SK-N-SH treated with all-trans-retinoic acid at 6 μM for 48 hours (cell line): ENCODE measurements around the gene KRTAP2-2.
"Not testable (repeated sequence)": the region's sequence is repeated elsewhere in the genome, so short reads cannot be mapped to it uniquely, and the experiment has no call there.

Source experiments
- ATAC-seq: fragments of 200-7000 bp; cut with Tn5 transposase; 3 replicates; pipeline ENCODE4 v1.9.1; 2020; ENCODE audit warnings: mild to moderate bottlenecking, moderate library complexity
- BACH2 ChIP-seq: fragments of 250-450 bp; sonication (Bioruptor Pico); IDR thresholded peaks from 2 replicates; pipeline ENCODE4 v1.9.0; 2021; ENCODE audit warnings: mild to moderate bottlenecking, borderline replicate concordance
- CREB5 ChIP-seq: fragments of 250-450 bp; sonication (Bioruptor Pico); IDR thresholded peaks from 2 replicates; pipeline ENCODE4 v1.5.1; 2020; ENCODE audit warnings: low read depth, mild to moderate bottlenecking, moderate library complexity
- CSDC2 ChIP-seq: fragments of 250-450 bp; sonication (Bioruptor Pico); IDR thresholded peaks from 2 replicates; pipeline ENCODE4 v1.5.0; 2020; ENCODE audit warnings: mild to moderate bottlenecking, moderate library complexity
- CSRNP3 ChIP-seq: fragments of 250-450 bp; sonication (Bioruptor Pico); IDR thresholded peaks from 2 replicates; pipeline ENCODE4 v1.5.1; 2021; ENCODE audit warnings: mild to moderate bottlenecking, moderate library complexity
- ESRRG ChIP-seq: fragments of 250-450 bp; sonication (Bioruptor Pico); IDR thresholded peaks from 2 replicates; pipeline ENCODE4 v1.6.1; 2021; ENCODE audit warnings: mild to moderate bottlenecking
- GLIS3 ChIP-seq: fragments of 250-450 bp; sonication (Bioruptor Pico); IDR thresholded peaks from 2 replicates; pipeline ENCODE4 v1.5.0; 2020; ENCODE audit warnings: mild to moderate bottlenecking, moderate library complexity
- ISL1 ChIP-seq: fragments of 250-450 bp; sonication (Bioruptor Pico); IDR thresholded peaks from 2 replicates; pipeline ENCODE4 v2.1.2; 2022; ENCODE audit warnings: mild to moderate bottlenecking, moderate library complexity
- PATZ1 ChIP-seq: fragments of 250-450 bp; sonication (Bioruptor Pico); IDR thresholded peaks from 2 replicates; pipeline ENCODE4 v1.8.0; 2020; ENCODE audit warnings: mild to moderate bottlenecking, moderate library complexity, borderline replicate concordance
- PPARA ChIP-seq: fragments of 250-450 bp; sonication (Bioruptor Pico); IDR thresholded peaks from 2 replicates; pipeline ENCODE4 v1.5.0; 2020; ENCODE audit warnings: mild to moderate bottlenecking, borderline replicate concordance
- RARB ChIP-seq: fragments of 250-450 bp; sonication (Bioruptor Pico); IDR thresholded peaks from 2 replicates; pipeline ENCODE4 v1.8.0; 2021; ENCODE audit warnings: mild to moderate bottlenecking, moderate library complexity
- TSHZ2 ChIP-seq: fragments of 250-450 bp; sonication (Bioruptor Pico); IDR thresholded peaks from 2 replicates; pipeline ENCODE4 v1.5.0; 2020; ENCODE audit warnings: mild to moderate bottlenecking, moderate library complexity
- ZC3H10 ChIP-seq: fragments of 250-450 bp; sonication (Bioruptor Pico); IDR thresholded peaks from 2 replicates; pipeline ENCODE4 v1.5.1; 2021; ENCODE audit warnings: mild to moderate bottlenecking, moderate library complexity
- ZFP3 ChIP-seq: fragments of 250-450 bp; sonication (Bioruptor Pico); IDR thresholded peaks from 2 replicates; pipeline ENCODE4 v1.5.0; 2020; ENCODE audit warnings: mild to moderate bottlenecking, moderate library complexity
- ZFP30 ChIP-seq: fragments of 450-650 bp; formaldehyde crosslinking; IDR thresholded peaks from 2 replicates; pipeline ENCODE4 v1.5.0; 2022; ENCODE audit warnings: mild to moderate bottlenecking, moderate library complexity
- ZNF565 ChIP-seq: fragments of 450-650 bp; formaldehyde crosslinking; conservative IDR thresholded peaks from 2 replicates; pipeline ENCODE4 v1.5.0; 2020; ENCODE audit warnings: low read depth, mild to moderate bottlenecking, moderate library complexity

Gene KRTAP2-2

GRCh38 chr17:41037853-41038350 is 17.1 kb downstream of the KRTAP2-2 start:
- ATAC-seq = no peak
- TF ChIP-seq ISL1 (CRISPR knock-in tag) = no peak
- no peak for TF ChIP-seq PATZ1
- TF ChIP-seq CSRNP3 = no peak
- TF ChIP-seq ESRRG = no peak
- TF ChIP-seq TSHZ2 (CRISPR knock-in tag) = no peak
- TF ChIP-seq ZFP3 (CRISPR knock-in tag) = no peak
- TF ChIP-seq CSDC2 (CRISPR knock-in tag) = no peak
- TF ChIP-seq RARB = no peak
- no peak for TF ChIP-seq ZNF565 (CRISPR knock-in tag)
- TF ChIP-seq PPARA (CRISPR knock-in tag) = no peak
- TF ChIP-seq BACH2 (CRISPR knock-in tag) = no peak

GRCh38 chr17:41034346-41034935 is 20.6 kb downstream of the KRTAP2-2 start, which contains the start of gene KRTAP1-3:
KRTAP1-3 (minus strand) TSS chr17:41034874; CDS start chr17:41034821, 53 bp downstream.
- ATAC-seq = not testable (repeated sequence)

- TF ChIP-seq GLIS3 (no peak), PATZ1 (no peak), ZFP30 (CRISPR knock-in tag) (no peak), ZC3H10 (CRISPR knock-in tag) (no peak), CSRNP3 (no peak), PPARA (CRISPR knock-in tag) (no peak), RARB (no peak), ZFP3 (CRISPR knock-in tag) (no peak), ESRRG (no peak), BACH2 (CRISPR knock-in tag) (no peak), CREB5 (CRISPR knock-in tag) (no peak), ISL1 (CRISPR knock-in tag) (no peak)
- no peak for ATAC-seq
These were observed 25.3 kb downstream of the KRTAP2-2 start, which contains the start of gene KRTAP1-4 for GRCh38 chr17:41029633-41030245. KRTAP1-4 (minus strand) TSS chr17:41030195; CDS start chr17:41030078, 117 bp downstream.
